ENCODE measurements around the gene SCAPER. TPM values are rescaled to one million over a fixed set of nuclear protein-coding genes. Genes with fewer than 3 reads are reported as not detected.
"Not testable (repeated sequence)": the region's sequence is repeated elsewhere in the genome, so short reads cannot be mapped to it uniquely, and the experiment has no call there.

Gene SCAPER
- total and polyA plus RNA-seq, 10 of the 15 experiments (the other 5 are each of a cell fraction or from before 2014, with no cell fraction given) = 1.0 to 7.7 (median 3.9) TPM

- H3K4me2 ChIP-seq (ENCODE audit: control insufficient read depth, insufficient read depth); H4K20me1 ChIP-seq (ENCODE audit: control insufficient read depth, insufficient read depth); SMC1A ChIA-PET (ENCODE audit: uncharacterized antibody, unreplicated experiment); FAIRE-seq; H3K9ac ChIP-seq (ENCODE audit: control insufficient read depth, insufficient read depth, low read length); POLR2A ChIA-PET; H3K79me2 ChIP-seq (ENCODE audit: control insufficient read depth, insufficient read depth, low read length); H3K27ac ChIP-seq (ENCODE audit: control insufficient read depth, insufficient read depth); intact Hi-C loops (cut with micrococcal nuclease; ENCODE audit: unreplicated experiment); in situ Hi-C loops (cut with MboI); H3K9me3 ChIP-seq (replicated peaks; ENCODE audit: control insufficient read depth, insufficient read depth, low read length); H3K4me1 ChIP-seq (ENCODE audit: control insufficient read depth, insufficient read depth, low read length); H2AFZ ChIP-seq (ENCODE audit: control insufficient read depth, low read depth, low read length); ATAC-seq; H3K36me3 ChIP-seq (ENCODE audit: control insufficient read depth in 2 of 2, insufficient read depth in 2 of 2, low read length in 1 of 2); DNase-seq (ENCODE audit: low read depth, low spot score); BruUV-seq (replicated peaks); H3K27me3 ChIP-seq (replicated peaks in 1 of 2; ENCODE audit: control insufficient read depth in 2 of 2, insufficient read depth in 2 of 2, low read length in 1 of 2); H3K4me3 ChIP-seq: not testable (repeated sequence)
- RAD21 ChIA-PET (ENCODE audit: unreplicated experiment) = interaction anchor here (0.7 kb wide), 1 partner anchor 659 kb away, joined by 3 read pairs; no protein-coding TSS in a partner anchor
- CTCF ChIA-PET = interaction anchor here (1.4 kb wide), 1 partner anchor 10 kb away, joined by 3 read pairs; no protein-coding TSS in a partner anchor
These were observed 54.8 kb downstream of the SCAPER start for GRCh38 chr15:76850367-76850766.

DNA sequence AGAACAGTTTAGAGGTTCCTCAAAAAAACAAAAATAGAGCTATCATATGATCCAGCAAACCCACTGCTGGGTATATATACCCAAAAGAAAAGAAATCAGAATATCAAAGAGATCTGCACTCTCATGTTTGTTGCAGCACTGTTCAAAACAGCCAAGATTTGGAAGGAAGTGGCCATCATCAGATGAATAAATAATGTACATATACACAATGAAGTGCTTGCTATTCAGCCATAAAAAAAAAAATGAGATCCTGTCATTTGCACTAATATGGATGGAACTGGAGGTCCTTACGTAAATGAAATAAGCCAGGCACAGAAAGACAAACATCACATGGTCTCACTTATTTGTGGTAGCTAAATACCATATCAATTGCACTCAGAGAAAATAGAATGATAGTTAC, 58.4 kb downstream of the SCAPER start:
- Histone ChIP-seq H3K79me2 (ENCODE audit: control insufficient read depth, insufficient read depth, low read length) (no peaks in the 10 kb centered on the region), H2AFZ (ENCODE audit: control insufficient read depth, low read depth, low read length) (no peak overlapping the region), H3K27ac (ENCODE audit: control insufficient read depth, insufficient read depth) (no peak overlapping the region), H3K4me1 (ENCODE audit: control insufficient read depth, insufficient read depth, low read length) (peaks cover 6% of the 10 kb centered on the region; the same call in 1 of the 2 replicates), H3K36me3 (ENCODE audit: control insufficient read depth in 2 of 2, insufficient read depth in 2 of 2, low read length in 1 of 2) (peaks cover 0 to 2% of the 10 kb centered on the region in 2 experiments; a peak in 2 of 4 replicates), H3K27me3 (replicated peaks in 1 of 2; ENCODE audit: control insufficient read depth in 2 of 2, insufficient read depth in 2 of 2, low read length in 1 of 2) (no peaks in the 10 kb centered on the region), H4K20me1 (ENCODE audit: control insufficient read depth, insufficient read depth) (no peaks in the 10 kb centered on the region), H3K9ac (ENCODE audit: control insufficient read depth, insufficient read depth, low read length) (no peak overlapping the region), H3K9me3 (replicated peaks; ENCODE audit: control insufficient read depth, insufficient read depth, low read length) (peaks cover 6% of the 10 kb centered on the region; the same call in 2 of the 3 replicates), H3K4me2 (ENCODE audit: control insufficient read depth, insufficient read depth) (no peak overlapping the region), H3K4me3 (no peak overlapping the region)
- ATAC-seq (no peak), FAIRE-seq (no peak), DNase-seq (ENCODE audit: low read depth, low spot score) (no peak)
- ChIA-PET RAD21 (ENCODE audit: unreplicated experiment) (no interaction called here), SMC1A (ENCODE audit: uncharacterized antibody, unreplicated experiment) (interaction anchor here (1.1 kb wide), 1 partner anchor 613 kb away, joined by 3 read pairs; no protein-coding TSS in a partner anchor), CTCF (interaction anchor here (1.3 kb wide), 1 partner anchor 611 kb away, joined by 3 read pairs; no protein-coding TSS in a partner anchor), POLR2A (interaction anchor here (1.2 kb wide), 1 partner anchor 15 kb away, joined by 3 read pairs; no protein-coding TSS in a partner anchor)
- BruUV-seq (replicated peaks) = no TSS peak
- intact Hi-C loops (cut with micrococcal nuclease; ENCODE audit: unreplicated experiment) (no loop called here), in situ Hi-C loops (cut with MboI) (no loop called here)
- WGBS (ENCODE audit: insufficient coverage, insufficient replicate concordance, low lambda C conversion rate, missing lambda C conversion rate) = 100% methylated on average over 1 of the region's 1 CpG
- TF ChIP-seq IKZF1 (conservative IDR thresholded peaks at IDR 0.05) (no peak), SREBF1 (IDR thresholded peaks at IDR 0.05; ENCODE audit: low read length) (no peak), MTA2 (IDR thresholded peaks at IDR 0.05; ENCODE audit: low read depth) (no peak), STAT3 (IDR thresholded peaks at IDR 0.05; ENCODE audit: low read depth, low read length) (no peak), NBN (IDR thresholded peaks at IDR 0.05) (no peak), IRF4 (IDR thresholded peaks at IDR 0.05; ENCODE audit: low read depth, low read length) (no peak), TCF12 (IDR thresholded peaks at IDR 0.05; ENCODE audit: low read depth, low read length) (no peak), GABPA (IDR thresholded peaks at IDR 0.05; ENCODE audit: low read depth) (no peak), LARP7 (IDR thresholded peaks at IDR 0.05) (no peak), EGR1 (IDR thresholded peaks at IDR 0.05; ENCODE audit: borderline replicate concordance in 1 of 2, low read depth in 2 of 2, low read length in 2 of 2) (no peak), ZNF24 (IDR thresholded peaks at IDR 0.05) (no peak), ZNF384 (IDR thresholded peaks at IDR 0.05; ENCODE audit: borderline replicate concordance, low read depth, low read length) (no peak), NR2F1 (conservative IDR thresholded peaks at IDR 0.05) (no peak), TCF7 (IDR thresholded peaks at IDR 0.05; ENCODE audit: borderline replicate concordance) (no peak), CREM (IDR thresholded peaks at IDR 0.05; ENCODE audit: low read depth) (no peak)
- TF ChIP-seq, protein P1, sequence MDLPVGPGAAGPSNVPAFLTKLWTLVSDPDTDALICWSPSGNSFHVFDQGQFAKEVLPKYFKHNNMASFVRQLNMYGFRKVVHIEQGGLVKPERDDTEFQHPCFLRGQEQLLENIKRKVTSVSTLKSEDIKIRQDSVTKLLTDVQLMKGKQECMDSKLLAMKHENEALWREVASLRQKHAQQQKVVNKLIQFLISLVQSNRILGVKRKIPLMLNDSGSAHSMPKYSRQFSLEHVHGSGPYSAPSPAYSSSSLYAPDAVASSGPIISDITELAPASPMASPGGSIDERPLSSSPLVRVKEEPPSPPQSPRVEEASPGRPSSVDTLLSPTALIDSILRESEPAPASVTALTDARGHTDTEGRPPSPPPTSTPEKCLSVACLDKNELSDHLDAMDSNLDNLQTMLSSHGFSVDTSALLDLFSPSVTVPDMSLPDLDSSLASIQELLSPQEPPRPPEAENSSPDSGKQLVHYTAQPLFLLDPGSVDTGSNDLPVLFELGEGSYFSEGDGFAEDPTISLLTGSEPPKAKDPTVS (IDR thresholded peaks at IDR 0.05; ENCODE audit: low read depth, low read length) = no peak
- TF ChIP-seq, protein P2, sequence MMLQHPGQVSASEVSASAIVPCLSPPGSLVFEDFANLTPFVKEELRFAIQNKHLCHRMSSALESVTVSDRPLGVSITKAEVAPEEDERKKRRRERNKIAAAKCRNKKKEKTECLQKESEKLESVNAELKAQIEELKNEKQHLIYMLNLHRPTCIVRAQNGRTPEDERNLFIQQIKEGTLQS (IDR thresholded peaks at IDR 0.05; ENCODE audit: borderline replicate concordance, extremely low read depth, low read depth, low read length) = no peak
- TF ChIP-seq, protein P3, sequence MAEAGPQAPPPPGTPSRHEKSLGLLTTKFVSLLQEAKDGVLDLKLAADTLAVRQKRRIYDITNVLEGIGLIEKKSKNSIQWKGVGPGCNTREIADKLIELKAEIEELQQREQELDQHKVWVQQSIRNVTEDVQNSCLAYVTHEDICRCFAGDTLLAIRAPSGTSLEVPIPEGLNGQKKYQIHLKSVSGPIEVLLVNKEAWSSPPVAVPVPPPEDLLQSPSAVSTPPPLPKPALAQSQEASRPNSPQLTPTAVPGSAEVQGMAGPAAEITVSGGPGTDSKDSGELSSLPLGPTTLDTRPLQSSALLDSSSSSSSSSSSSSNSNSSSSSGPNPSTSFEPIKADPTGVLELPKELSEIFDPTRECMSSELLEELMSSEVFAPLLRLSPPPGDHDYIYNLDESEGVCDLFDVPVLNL (IDR thresholded peaks at IDR 0.05; ENCODE audit: low read depth, low read length) = no peak

Measured in GM12878 (cell line).